Measurements from ENCODE around the gene MCM6. TPM values are rescaled to one million over a fixed set of nuclear protein-coding genes. Genes with fewer than 3 reads are reported as not detected.

MCM6 gene
- total RNA-seq, 1 experiment from 2014 or later: 39.9 TPM

DNA sequence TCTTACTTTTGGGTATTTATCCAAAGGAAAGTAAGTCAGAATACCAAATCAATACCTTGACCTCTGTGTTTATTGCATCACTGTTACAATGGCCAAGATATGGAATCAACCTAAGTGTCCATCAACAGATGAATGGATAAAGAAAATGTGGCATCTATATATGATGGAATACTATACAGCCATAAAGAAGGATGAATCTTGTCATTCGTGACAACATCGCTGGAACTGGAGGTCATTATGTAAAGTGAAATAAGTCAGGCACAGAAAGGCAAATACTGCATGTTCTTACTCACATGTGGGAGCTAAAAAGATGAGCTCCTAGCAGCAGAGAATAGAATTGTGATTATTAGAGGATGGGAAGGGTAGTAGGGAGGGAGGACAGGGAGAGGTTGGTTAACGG is 73.9 kb downstream of the MCM6 start:
- ATAC-seq (no peak), DNase-seq (no peak)
- H3K9ac ChIP-seq (ENCODE audit: low read length): no peak overlapping the region
- TF ChIP-seq, protein P1, sequence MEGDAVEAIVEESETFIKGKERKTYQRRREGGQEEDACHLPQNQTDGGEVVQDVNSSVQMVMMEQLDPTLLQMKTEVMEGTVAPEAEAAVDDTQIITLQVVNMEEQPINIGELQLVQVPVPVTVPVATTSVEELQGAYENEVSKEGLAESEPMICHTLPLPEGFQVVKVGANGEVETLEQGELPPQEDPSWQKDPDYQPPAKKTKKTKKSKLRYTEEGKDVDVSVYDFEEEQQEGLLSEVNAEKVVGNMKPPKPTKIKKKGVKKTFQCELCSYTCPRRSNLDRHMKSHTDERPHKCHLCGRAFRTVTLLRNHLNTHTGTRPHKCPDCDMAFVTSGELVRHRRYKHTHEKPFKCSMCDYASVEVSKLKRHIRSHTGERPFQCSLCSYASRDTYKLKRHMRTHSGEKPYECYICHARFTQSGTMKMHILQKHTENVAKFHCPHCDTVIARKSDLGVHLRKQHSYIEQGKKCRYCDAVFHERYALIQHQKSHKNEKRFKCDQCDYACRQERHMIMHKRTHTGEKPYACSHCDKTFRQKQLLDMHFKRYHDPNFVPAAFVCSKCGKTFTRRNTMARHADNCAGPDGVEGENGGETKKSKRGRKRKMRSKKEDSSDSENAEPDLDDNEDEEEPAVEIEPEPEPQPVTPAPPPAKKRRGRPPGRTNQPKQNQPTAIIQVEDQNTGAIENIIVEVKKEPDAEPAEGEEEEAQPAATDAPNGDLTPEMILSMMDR (conservative IDR thresholded peaks at IDR 0.05; ENCODE audit: low read depth, low read length): no peak
- TF ChIP-seq EZH2phosphoT487 (IDR thresholded peaks at IDR 0.05; ENCODE audit: borderline replicate concordance, low read length) (no peak), EZH2 (IDR thresholded peaks at IDR 0.05; ENCODE audit: low read length, unreplicated experiment) (no peak)
- H3K9me2 ChIP-seq (replicated peaks; ENCODE audit: low read length): no peaks in the 10 kb centered on the region
- H3K36me3 ChIP-seq (ENCODE audit: low read depth, low read length): no peaks in the 10 kb centered on the region
- H3K4me3 ChIP-seq (ENCODE audit: low read length): no peak overlapping the region
- intact Hi-C loops (cut with micrococcal nuclease): no loop called here
- no peaks in the 10 kb centered on the region for H3K9me3 ChIP-seq (ENCODE audit: low read length)
- H3K27me3 ChIP-seq (ENCODE audit: low read length): no peaks in the 10 kb centered on the region
- H2AFZ ChIP-seq (ENCODE audit: low read length): no peak overlapping the region
- ChIA-PET POLR2A (ENCODE audit: unreplicated experiment) (no interaction called here), CTCF (no interaction called here)
- H3F3A ChIP-seq (ENCODE audit: low read length, unreplicated experiment): no peaks in the 10 kb centered on the region
- no peaks in the 10 kb centered on the region for H4K20me1 ChIP-seq (ENCODE audit: low read length)
- H3K4me1 ChIP-seq (ENCODE audit: insufficient read depth, low read length): no peaks in the 10 kb centered on the region
- H3K27ac ChIP-seq (ENCODE audit: low read length): no peak overlapping the region
- no peak overlapping the region for H3K4me2 ChIP-seq (ENCODE audit: low read length)
- no TSS peak for BruUV-seq (replicated peaks)
- no peaks in the 10 kb centered on the region for H3K79me2 ChIP-seq (ENCODE audit: low read length)

DNA sequence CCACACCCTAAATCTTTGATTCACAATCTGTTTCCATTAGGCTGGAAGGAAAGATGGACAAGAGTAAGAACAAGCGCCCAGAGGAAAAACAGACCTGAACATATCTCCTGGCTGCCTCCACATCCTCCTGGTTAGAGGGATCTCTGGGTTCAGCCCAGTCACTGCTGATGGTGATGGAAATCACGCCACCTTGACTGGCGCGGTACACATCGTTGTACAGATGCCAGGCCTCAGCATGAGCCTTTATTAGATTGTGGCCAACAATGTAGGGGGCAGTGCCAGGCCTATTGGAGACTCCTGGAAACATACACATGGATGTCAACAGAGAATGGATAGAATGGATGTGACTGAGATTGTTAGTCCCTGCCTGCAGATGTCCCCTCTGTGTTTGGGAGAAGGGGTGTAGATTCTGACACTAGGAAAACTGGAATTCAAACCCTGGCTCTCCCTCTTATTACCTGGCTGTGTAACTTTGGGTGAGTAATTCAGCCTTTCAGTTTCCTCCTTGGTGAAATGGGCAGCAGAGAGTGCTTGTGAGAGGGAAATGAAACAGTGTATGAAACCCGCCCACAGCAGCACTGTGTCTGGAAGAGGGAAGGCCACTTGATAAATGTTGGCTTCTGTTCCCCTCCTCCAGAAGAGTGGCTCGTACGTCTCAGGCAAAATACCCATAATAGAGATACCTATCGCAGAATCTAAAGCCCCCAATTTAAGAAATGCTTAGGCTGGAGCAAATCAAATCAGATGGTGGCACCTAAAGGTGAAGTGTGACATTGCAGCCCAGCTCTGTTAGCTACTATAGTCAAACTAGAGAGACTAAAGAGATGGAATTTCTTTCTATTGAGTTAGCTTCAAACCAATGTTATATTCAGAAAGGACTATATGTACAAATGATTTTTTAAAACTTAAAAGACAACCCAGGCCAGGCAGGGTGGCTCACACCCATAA is 75.5 kb downstream of the MCM6 start:
- no peak overlapping the region for H3K4me2 ChIP-seq (ENCODE audit: low read length)
- no peak overlapping the region for H2AFZ ChIP-seq (ENCODE audit: low read length)
- no peaks in the 10 kb centered on the region for H3K27me3 ChIP-seq (ENCODE audit: low read length)
- no TSS peak for BruUV-seq (replicated peaks)
- H3F3A ChIP-seq (ENCODE audit: low read length, unreplicated experiment): no peaks in the 10 kb centered on the region
- intact Hi-C loops (cut with micrococcal nuclease): no loop called here
- DNase-seq: no peak
- no peaks in the 10 kb centered on the region for H3K4me1 ChIP-seq (ENCODE audit: insufficient read depth, low read length)
- H3K9ac ChIP-seq (ENCODE audit: low read length): no peak overlapping the region
- POLR2A ChIA-PET (ENCODE audit: unreplicated experiment): no interaction called here
- H3K27ac ChIP-seq (ENCODE audit: low read length): no peak overlapping the region
- H3K36me3 ChIP-seq (ENCODE audit: low read depth, low read length): no peaks in the 10 kb centered on the region
- no peak for TF ChIP-seq EZH2 (IDR thresholded peaks at IDR 0.05; ENCODE audit: low read length, unreplicated experiment)
- no peak for TF ChIP-seq EZH2phosphoT487 (IDR thresholded peaks at IDR 0.05; ENCODE audit: borderline replicate concordance, low read length)
- TF ChIP-seq, protein P1 (conservative IDR thresholded peaks at IDR 0.05; ENCODE audit: low read depth, low read length): no peak
- CTCF ChIA-PET: no interaction called here
- H3K9me2 ChIP-seq (replicated peaks; ENCODE audit: low read length): no peaks in the 10 kb centered on the region
- H3K79me2 ChIP-seq (ENCODE audit: low read length): no peaks in the 10 kb centered on the region
- H3K4me3 ChIP-seq (ENCODE audit: low read length): no peak overlapping the region
- H3K9me3 ChIP-seq (ENCODE audit: low read length): no peaks in the 10 kb centered on the region
- ATAC-seq: no peak
- no peaks in the 10 kb centered on the region for H4K20me1 ChIP-seq (ENCODE audit: low read length)

DNA sequence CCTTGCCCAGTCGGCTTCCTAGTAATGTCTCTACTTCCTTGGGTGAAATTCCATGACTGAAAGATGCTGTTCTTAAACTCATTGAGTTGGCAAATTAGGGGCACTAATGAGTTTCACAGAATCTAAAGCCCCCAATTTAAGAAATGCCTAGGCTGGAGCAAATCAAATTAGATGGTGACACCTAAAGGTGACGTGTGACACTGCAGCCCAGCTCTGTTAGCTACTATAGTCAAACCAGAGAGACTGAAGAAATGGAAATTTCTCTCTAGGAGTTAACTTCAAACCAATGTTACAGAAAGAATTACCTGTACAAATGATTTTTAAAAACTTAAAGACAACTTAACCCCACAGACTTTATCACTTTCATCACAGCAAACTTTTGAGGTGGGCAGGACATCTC is 76.5 kb downstream of the MCM6 start:
- ATAC-seq (no peak), DNase-seq (no peak)
- Histone ChIP-seq H3K36me3 (ENCODE audit: low read depth, low read length) (no peaks in the 10 kb centered on the region), H3K4me3 (ENCODE audit: low read length) (no peak overlapping the region), H2AFZ (ENCODE audit: low read length) (no peak overlapping the region), H3K27ac (ENCODE audit: low read length) (no peak overlapping the region), H3K79me2 (ENCODE audit: low read length) (no peaks in the 10 kb centered on the region), H3K9me2 (replicated peaks; ENCODE audit: low read length) (no peaks in the 10 kb centered on the region), H3K4me1 (ENCODE audit: insufficient read depth, low read length) (no peaks in the 10 kb centered on the region), H3K9me3 (ENCODE audit: low read length) (no peaks in the 10 kb centered on the region), H4K20me1 (ENCODE audit: low read length) (no peaks in the 10 kb centered on the region), H3F3A (ENCODE audit: low read length, unreplicated experiment) (no peaks in the 10 kb centered on the region), H3K9ac (ENCODE audit: low read length) (no peak overlapping the region), H3K27me3 (ENCODE audit: low read length) (no peaks in the 10 kb centered on the region), H3K4me2 (ENCODE audit: low read length) (no peak overlapping the region)
- TF ChIP-seq EZH2 (IDR thresholded peaks at IDR 0.05; ENCODE audit: low read length, unreplicated experiment) (no peak), EZH2phosphoT487 (IDR thresholded peaks at IDR 0.05; ENCODE audit: borderline replicate concordance, low read length) (no peak)
- TF ChIP-seq, protein P1 (conservative IDR thresholded peaks at IDR 0.05; ENCODE audit: low read depth, low read length): peak; percentile 29; the same call in 1 of the 2 replicates
- POLR2A ChIA-PET (ENCODE audit: unreplicated experiment): no interaction called here
- CTCF ChIA-PET: interaction anchor here (0.5 kb wide), 1 partner anchor 578 kb away, joined by 4 read pairs; no protein-coding TSS in a partner anchor
- intact Hi-C loops (cut with micrococcal nuclease): no loop called here
- BruUV-seq (replicated peaks): no TSS peak

All from PC-3 (cell line).